OCI-LY7 (cell line): ENCODE data around the gene PDK2.
A peak's percentile ranks its signal among the peaks of the same experiment; 100 is the strongest.

Experiments used
- CTCF ChIP-seq: fragments of 200-600 bp; sonication (generic); conservative IDR thresholded peaks from 2 replicates; pipeline ENCODE4 v1.5.1; 2014; ENCODE audit warnings: mild to moderate bottlenecking, antibody characterized with exemption, low read length, moderate library complexity, mixed read lengths
- EZH2phosphoT487 ChIP-seq: fragments of 200-600 bp; sonication (generic); IDR thresholded peaks from 2 replicates; pipeline ENCODE4 v1.6.1; 2018; ENCODE audit warnings: low read depth, borderline replicate concordance, mild to moderate bottlenecking, mixed run types, antibody characterized with exemption, low read length, moderate library complexity, mixed read lengths

GRCh38 chr17:50151041-50151936 is 56.1 kb downstream of the PDK2 start:
- peak; percentile 60 for TF ChIP-seq CTCF
- TF ChIP-seq EZH2phosphoT487, result no peak
